Ascending aorta (tissue), 2 donors: ENCODE measurements around the gene PKD1. TPM values are rescaled to one million over a fixed set of nuclear protein-coding genes. Genes with fewer than 3 reads are reported as not detected.

Experiments
- DNase-seq, 2 donors: peaks; one replicate each; pipeline ENCODE4 v3.0.0-alpha.2; 2019; ENCODE audit warnings: low spot score in 2 of 2
- H3K27ac ChIP-seq, 2 donors: fragments of 200-600 bp; sonication (generic); one replicate each; pipeline ENCODE4 v1.5.1; 2016 to 2017; ENCODE audit warnings: mild to moderate bottlenecking in 1 of 2
- H3K27me3 ChIP-seq: fragments of 200-600 bp; sonication (generic); one replicate; pipeline ENCODE4 v1.5.1; 2017
- H3K36me3 ChIP-seq, 2 donors: fragments of 200-600 bp; sonication (generic); one replicate each; pipeline ENCODE4 v1.5.1; 2016
- H3K4me1 ChIP-seq, 2 donors: fragments of 200-600 bp; sonication (generic); one replicate each; pipeline ENCODE4 v1.5.1; 2016 to 2017; ENCODE audit warnings: mild to moderate bottlenecking in 1 of 2
- H3K4me3 ChIP-seq, 2 donors: fragments of 200-600 bp; sonication (generic); one replicate each; pipeline ENCODE4 v1.5.1; 2016 to 2017; ENCODE audit warnings: mild to moderate bottlenecking in 1 of 2
- H3K9me3 ChIP-seq, 2 donors: fragments of 200-600 bp; sonication (generic); one replicate each; pipeline ENCODE4 v1.5.1; 2016
- intact Hi-C: fragments of 100-400 bp; cut with DNase I; formaldehyde crosslinking; loops from one replicate; pipeline ENCODE4 v1.15.1; 2023
- total RNA-seq: library from RNA; depleted of rRNA; stranded (reverse); fragments of >200 nt; gene quantifications from one replicate; pipeline ENCODE4 v1.1.0, GENCODE V29; 2016
- TF ChIP-seq, protein P1 (sequence below), 3 experiments: fragments of 200-600 bp in 2 of 3; fragments of 450-650 bp in 1 of 3; sonication (generic) in 2 of 3; IDR thresholded peaks; one replicate each; pipeline ENCODE4 v1.5.1; 2016 to 2019; ENCODE audit warnings: antibody characterized with exemption in 3 of 3, mild to moderate bottlenecking in 1 of 3, moderate library complexity in 1 of 3

PKD1 gene
- total RNA-seq, 1 donor from 2014 or later: 551 TPM

DNA sequence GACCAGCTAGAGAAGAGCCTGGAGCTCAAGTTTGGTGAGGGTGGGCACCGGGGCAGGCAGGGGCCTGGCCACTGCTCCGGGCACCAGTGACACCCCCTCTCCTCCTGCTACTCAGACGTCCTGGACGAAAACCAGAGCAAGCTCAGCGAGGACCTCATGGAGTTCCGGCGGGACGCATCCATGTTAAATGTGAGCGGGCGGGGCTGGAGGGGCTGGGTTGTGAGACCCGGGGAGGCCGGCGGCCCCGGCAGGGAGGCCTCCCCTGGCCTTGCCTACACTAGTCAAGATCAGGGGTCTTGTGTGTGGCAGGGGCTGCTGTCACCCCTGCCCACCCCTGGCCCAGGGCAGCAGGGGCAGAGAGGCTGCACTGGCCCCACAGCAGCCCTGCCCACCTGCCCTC, 37.7 kb upstream of the PKD1 start:
- Histone ChIP-seq H3K4me1 (no peaks in the 10 kb centered on the region), H3K27me3 (no peaks in the 10 kb centered on the region), H3K9me3 (no peaks in the 10 kb centered on the region), H3K36me3 (peaks cover 49 to 86% of the 10 kb centered on the region in 2 donors), H3K27ac (no peak overlapping the region), H3K4me3 (no peak overlapping the region)
- no peak for DNase-seq
- intact Hi-C loops: no loop called here
- TF ChIP-seq, protein P1, sequence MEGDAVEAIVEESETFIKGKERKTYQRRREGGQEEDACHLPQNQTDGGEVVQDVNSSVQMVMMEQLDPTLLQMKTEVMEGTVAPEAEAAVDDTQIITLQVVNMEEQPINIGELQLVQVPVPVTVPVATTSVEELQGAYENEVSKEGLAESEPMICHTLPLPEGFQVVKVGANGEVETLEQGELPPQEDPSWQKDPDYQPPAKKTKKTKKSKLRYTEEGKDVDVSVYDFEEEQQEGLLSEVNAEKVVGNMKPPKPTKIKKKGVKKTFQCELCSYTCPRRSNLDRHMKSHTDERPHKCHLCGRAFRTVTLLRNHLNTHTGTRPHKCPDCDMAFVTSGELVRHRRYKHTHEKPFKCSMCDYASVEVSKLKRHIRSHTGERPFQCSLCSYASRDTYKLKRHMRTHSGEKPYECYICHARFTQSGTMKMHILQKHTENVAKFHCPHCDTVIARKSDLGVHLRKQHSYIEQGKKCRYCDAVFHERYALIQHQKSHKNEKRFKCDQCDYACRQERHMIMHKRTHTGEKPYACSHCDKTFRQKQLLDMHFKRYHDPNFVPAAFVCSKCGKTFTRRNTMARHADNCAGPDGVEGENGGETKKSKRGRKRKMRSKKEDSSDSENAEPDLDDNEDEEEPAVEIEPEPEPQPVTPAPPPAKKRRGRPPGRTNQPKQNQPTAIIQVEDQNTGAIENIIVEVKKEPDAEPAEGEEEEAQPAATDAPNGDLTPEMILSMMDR (IDR thresholded peaks at IDR 0.05): no peak

DNA sequence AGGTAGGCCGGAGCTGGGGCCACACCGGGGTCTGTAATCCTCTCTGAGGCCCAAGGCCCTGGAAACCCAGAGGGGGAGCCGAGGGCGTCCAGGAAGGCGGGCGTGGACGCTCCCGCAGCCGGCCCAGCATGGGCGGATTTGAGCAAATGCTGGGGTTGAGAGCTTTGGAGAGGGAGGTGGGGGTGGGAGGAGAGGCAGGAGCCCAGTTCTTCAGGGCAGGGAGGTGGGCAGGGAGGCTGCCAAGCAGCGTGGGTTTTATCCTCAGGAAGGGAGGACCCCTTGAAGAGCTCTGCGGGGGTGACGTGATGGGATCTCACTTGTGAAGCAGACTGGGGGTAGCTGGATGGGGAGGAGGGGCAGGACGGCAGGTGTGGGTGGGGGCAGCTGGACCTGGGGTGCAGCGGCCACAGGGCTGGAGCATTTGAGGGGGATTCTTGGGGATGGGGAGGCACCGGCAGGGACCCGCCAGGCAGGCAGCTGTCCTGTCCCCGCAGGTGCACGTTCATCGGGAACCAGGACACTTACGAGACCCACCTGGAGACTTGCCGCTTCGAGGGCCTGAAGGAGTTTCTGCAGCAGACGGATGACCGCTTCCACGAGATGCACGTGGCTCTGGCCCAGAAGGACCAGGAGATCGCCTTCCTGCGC, 37.1 kb upstream of the PKD1 start:
- Histone ChIP-seq H3K36me3 (peaks cover 54 to 88% of the 10 kb centered on the region in 2 donors), H3K9me3 (no peaks in the 10 kb centered on the region), H3K4me1 (no peaks in the 10 kb centered on the region), H3K27ac (no peak overlapping the region), H3K4me3 (no peak overlapping the region), H3K27me3 (no peaks in the 10 kb centered on the region)
- DNase-seq: no peak
- TF ChIP-seq, protein P1 (IDR thresholded peaks at IDR 0.05): no peak
- intact Hi-C loops: no loop called here

DNA sequence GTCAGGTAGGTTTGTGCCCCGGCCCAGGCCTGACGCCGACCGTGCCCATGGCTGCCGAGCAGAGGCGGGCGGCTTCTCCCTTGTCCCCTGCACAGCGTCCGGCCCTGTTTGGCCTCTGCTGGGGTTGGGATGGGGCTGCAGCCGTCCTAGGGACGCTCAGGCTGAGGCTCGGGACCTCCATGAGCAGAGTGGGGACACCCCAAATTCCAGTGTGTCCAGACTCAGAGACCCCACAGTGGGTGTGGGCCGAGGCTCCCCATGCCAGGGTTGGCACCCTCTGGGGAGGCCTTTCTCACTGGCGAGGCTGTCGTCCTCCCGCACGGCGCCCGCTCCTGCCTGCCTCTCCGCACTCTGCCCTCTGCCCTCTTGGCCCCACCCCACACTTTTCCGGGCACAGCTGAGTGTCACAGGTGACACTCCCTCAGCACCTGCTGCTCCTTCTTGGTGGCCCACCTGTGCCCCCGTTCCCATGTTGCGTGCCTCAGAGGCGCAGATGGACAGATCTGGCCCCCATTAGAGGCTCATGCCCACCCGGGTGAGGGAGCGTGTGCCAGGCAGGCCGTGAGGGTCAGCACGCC, 36.0 kb upstream of the PKD1 start:
- DNase-seq: no peak
- intact Hi-C loops: no loop called here
- Histone ChIP-seq H3K36me3 (peaks cover 60 to 86% of the 10 kb centered on the region in 2 donors), H3K27me3 (no peaks in the 10 kb centered on the region), H3K9me3 (no peaks in the 10 kb centered on the region), H3K27ac (no peak overlapping the region), H3K4me3 (no peak overlapping the region), H3K4me1 (no peaks in the 10 kb centered on the region)
- TF ChIP-seq, protein P1 (IDR thresholded peaks at IDR 0.05): no peak

DNA sequence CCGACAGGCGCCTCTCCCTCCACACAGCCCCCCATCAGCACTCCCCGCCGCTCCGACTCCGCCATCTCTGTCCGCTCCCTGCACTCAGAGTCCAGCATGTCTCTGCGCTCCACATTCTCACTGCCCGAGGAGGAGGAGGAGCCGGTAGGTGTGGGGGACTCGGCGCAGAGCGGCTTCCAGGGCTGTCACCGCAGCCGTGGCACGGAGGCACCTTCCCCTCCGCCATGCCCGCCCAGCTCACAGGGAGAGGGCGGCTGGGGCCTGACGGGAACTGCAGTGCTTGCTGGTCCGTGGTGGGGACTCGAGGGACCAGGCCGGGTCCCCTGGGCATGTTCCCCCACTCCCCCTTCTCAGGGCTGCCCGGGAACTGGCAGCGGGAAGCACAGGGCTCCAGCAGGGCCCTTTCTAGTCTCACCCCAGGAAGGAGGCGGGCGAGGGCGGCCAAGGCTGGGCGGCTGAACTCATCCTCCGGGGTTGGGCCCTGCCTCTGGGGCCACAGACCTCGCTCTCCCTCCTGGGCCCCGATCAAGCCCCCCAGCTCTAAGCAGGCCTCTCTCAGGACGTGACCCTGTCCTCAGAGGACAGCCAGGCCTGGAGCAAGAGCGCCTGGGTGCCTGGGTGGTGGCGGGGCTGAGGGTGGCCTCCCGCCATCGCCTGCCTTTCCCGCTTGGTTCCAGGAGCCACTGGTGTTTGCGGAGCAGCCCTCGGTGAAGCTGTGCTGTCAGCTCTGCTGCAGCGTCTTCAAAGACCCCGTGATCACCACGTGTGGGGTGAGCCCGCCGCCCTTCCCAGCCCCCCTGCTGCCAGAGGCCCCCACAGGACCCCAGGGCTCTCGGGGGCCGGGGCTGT, 35.1 kb upstream of the PKD1 start:
- H3K9me3 ChIP-seq: no peaks in the 10 kb centered on the region
- H3K4me1 ChIP-seq: no peaks in the 10 kb centered on the region
- no peak for DNase-seq
- intact Hi-C loops: no loop called here
- H3K27ac ChIP-seq: no peak overlapping the region
- no peaks in the 10 kb centered on the region for H3K27me3 ChIP-seq
- H3K4me3 ChIP-seq: peak overlapping the region in 1 of 2 donors; percentile 33
- peaks cover 59 to 85% of the 10 kb centered on the region in 2 donors for H3K36me3 ChIP-seq
- TF ChIP-seq, protein P1 (IDR thresholded peaks at IDR 0.05): no peak

DNA sequence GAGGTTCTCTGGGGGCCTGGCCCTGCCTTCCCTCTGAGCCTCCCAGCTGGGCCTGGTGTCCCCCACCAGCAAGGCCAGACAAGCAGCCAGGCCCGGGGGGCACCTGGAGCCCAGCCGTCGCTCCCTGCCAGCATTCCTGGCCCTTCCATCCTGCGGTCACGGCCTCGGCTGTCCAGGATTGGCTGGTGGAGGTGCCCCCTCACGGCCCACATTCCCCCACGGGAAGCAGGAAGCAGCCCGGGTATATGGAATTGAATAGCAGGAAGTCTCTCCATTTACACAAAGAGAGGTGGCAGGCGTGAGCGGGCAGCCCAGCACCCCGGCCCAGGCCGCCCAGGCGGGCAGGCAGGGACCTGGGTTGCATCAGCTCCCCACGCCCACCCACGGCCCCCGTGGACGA, 34.4 kb upstream of the PKD1 start:
- Histone ChIP-seq H3K4me3 (peak overlapping the region in 1 of 2 donors; percentile 33), H3K4me1 (no peaks in the 10 kb centered on the region), H3K27me3 (no peaks in the 10 kb centered on the region), H3K27ac (no peak overlapping the region), H3K9me3 (no peaks in the 10 kb centered on the region), H3K36me3 (peaks cover 53 to 81% of the 10 kb centered on the region in 2 donors)
- DNase-seq: no peak
- intact Hi-C loops: no loop called here
- TF ChIP-seq, protein P1 (IDR thresholded peaks at IDR 0.05): no peak
